ENCODE measurements around the gene DPY19L1.
"Not testable (repeated sequence)": the region's sequence is repeated elsewhere in the genome, so short reads cannot be mapped to it uniquely, and the experiment has no call there.

The DPY19L1 gene

GRCh38 chr7:35032166-35032565 is 5.1 kb downstream of the DPY19L1 start:
- FAIRE-seq, result no peak

- FAIRE-seq, result no peak
These were observed 6.4 kb downstream of the DPY19L1 start for GRCh38 chr7:35030848-35031247.

GRCh38 chr7:35029311-35029710 is 8.0 kb downstream of the DPY19L1 start:
- FAIRE-seq, result no peak

- FAIRE-seq, result no peak
These were observed 11.1 kb downstream of the DPY19L1 start for GRCh38 chr7:35026150-35026549.

- no peak for FAIRE-seq
These were observed 11.9 kb downstream of the DPY19L1 start for GRCh38 chr7:35025369-35025870.

- FAIRE-seq, result no peak
These were observed 13.0 kb downstream of the DPY19L1 start for GRCh38 chr7:35024298-35024697.

GRCh38 chr7:35022725-35023124 is 14.6 kb downstream of the DPY19L1 start:
- no peak for FAIRE-seq

- no peak for FAIRE-seq
These were observed 15.8 kb downstream of the DPY19L1 start for GRCh38 chr7:35021445-35021844.

GRCh38 chr7:35019801-35020200 is 17.5 kb downstream of the DPY19L1 start:
- no peak for FAIRE-seq

- FAIRE-seq, result no peak
These were observed 18.0 kb downstream of the DPY19L1 start for GRCh38 chr7:35019179-35019729.

- no peak for FAIRE-seq
These were observed 21.9 kb downstream of the DPY19L1 start for GRCh38 chr7:35015346-35015859.

GRCh38 chr7:35012160-35012559 is 25.1 kb downstream of the DPY19L1 start:
- FAIRE-seq, result no peak

GRCh38 chr7:35011085-35011484 is 26.2 kb downstream of the DPY19L1 start:
- no peak for FAIRE-seq

GRCh38 chr7:35007768-35008167 is 29.5 kb downstream of the DPY19L1 start:
- no peak for FAIRE-seq

- no peak for FAIRE-seq
These were observed 32.7 kb downstream of the DPY19L1 start for GRCh38 chr7:35004531-35005095.

GRCh38 chr7:35003679-35004303 is 33.5 kb downstream of the DPY19L1 start:
- no peak for FAIRE-seq

- FAIRE-seq, result not testable (repeated sequence)
These were observed 34.1 kb downstream of the DPY19L1 start for GRCh38 chr7:35003177-35003650.

GRCh38 chr7:34998335-34998734 is 39.0 kb downstream of the DPY19L1 start:
- FAIRE-seq, result not testable (repeated sequence)

GRCh38 chr7:34996423-34997090 is 40.7 kb downstream of the DPY19L1 start:
- not testable (repeated sequence) for FAIRE-seq

- no peak for FAIRE-seq
These were observed 41.5 kb downstream of the DPY19L1 start for GRCh38 chr7:34995757-34996156.

GRCh38 chr7:34991938-34992840 is 45.1 kb downstream of the DPY19L1 start:
- FAIRE-seq, result no peak

GRCh38 chr7:34988442-34989125 is 48.7 kb downstream of the DPY19L1 start:
- FAIRE-seq, result not testable (repeated sequence)

Data from endometrium (tissue), 2 donors.